Pancreas (tissue), 10 donors: ENCODE results near the gene BMPR2. TPM values are rescaled to one million over a fixed set of nuclear protein-coding genes. Genes with fewer than 3 reads are reported as not detected.

Experiments used
- ATAC-seq, 4 donors: fragments of 200-7000 bp; cut with Tn5 transposase; one replicate each; pipeline versions ENCODE4 v1.8.0 to v1.9.1; 2020; ENCODE audit warnings: mild to moderate bottlenecking in 4 of 4, moderate library complexity in 4 of 4
- DNase-seq, 6 donors: peaks; one replicate each; pipeline ENCODE4 v3.0.0-alpha.2; 2020
- FAIRE-seq: peaks from 2 replicates; lab custom pipeline; 2012; peaks lifted over from hg19 to GRCh38; lab: Jason Lieb, UNC
- H3K27ac ChIP-seq, 4 donors: fragments of 200-600 bp; sonication (generic); 1 replicate in 3 of 4; 2 replicates in 1 of 4; pipeline versions ENCODE4 v1.5.0 to v1.8.0; 2020
- H3K27me3 ChIP-seq, 4 donors: fragments of 200-600 bp; one replicate each; pipeline ENCODE4 v1.8.0; 2021
- H3K36me3 ChIP-seq, 3 donors: fragments of 200-600 bp; sonication (generic) in 1 of 3; one replicate each; pipeline versions ENCODE4 v1.5.0 to v1.8.0; 2020 to 2021
- H3K4me1 ChIP-seq, 3 donors: fragments of 200-600 bp; one replicate each; pipeline ENCODE4 v1.8.0; 2021
- H3K4me3 ChIP-seq, 4 donors: fragments of 200-600 bp; sonication (generic) in 2 of 4; one replicate each; pipeline versions ENCODE4 v1.5.0 to v1.8.0; 2020 to 2021
- H3K9me3 ChIP-seq, 4 donors: fragments of 200-600 bp; one replicate each; pipeline ENCODE4 v1.8.0; 2021
- CTCF ChIP-seq, 4 donors: fragments of 200-600 bp; sonication (generic) in 3 of 4; IDR thresholded peaks; one replicate each; pipeline versions ENCODE4 v1.5.0 to v1.8.0; 2021; ENCODE audit warnings: antibody characterized with exemption in 4 of 4
- WGBS, 2 donors: extraction: QIAGEN DNeasy Blood & Tissue Kit; methylation state at CpG; one replicate each; pipeline ENCODE4 v1.1.7; 2013; 5-methylcytosine and 5-hydroxymethylcytosine counted together
- intact Hi-C, 3 donors: fragments of 100-400 bp; cut with DNase I; formaldehyde crosslinking; loops; one replicate each; pipeline versions ENCODE4 v1.11.1 to v1.14.2; 2022
- polyA plus RNA-seq, 2 donors: library from polyadenylated mRNA; stranded (reverse); fragments of 200-250 nt; gene quantifications; one replicate each; pipeline ENCODE4 v1.2.3, GENCODE V29; 2013
- total RNA-seq, 6 donors: library from RNA; stranded (reverse); fragmentation: NEBNext Ultra II Directional in 4 of 6; extraction: Animal tissue kit (Norgen Biotek cat#: 25700) in 4 of 6; gene quantifications; one replicate each; pipeline versions ENCODE4 v1.2.1 to v1.2.4, GENCODE V29; 2021 to 2023
- donor health status: healthy with polysubstance abuse.
- donor health status: DM: no; HTN: no; CAD: no; lungs with moderate emphysema.
- donor health status: DM: no; HTN: no; CAD: no.
- donor health status: control.
- donor health status: control.
- donor health status: Bipolar disorder and iron deficiency.
- donor health status: DM: yes; HTN: yes; CAD: no.
- donor health status: DM: no; HTN: no; CAD: no.
- donor health status: DM: no; HTN: no; CAD: no.
- donor health status: DM: yes; HTN: yes; CAD: no.

The BMPR2 gene
- total and polyA plus RNA-seq, 8 donors: 2.5 to 30.8 (median 11.4) TPM

GRCh38 chr2:202592566-202592965 lies 216.4 kb downstream of the BMPR2 start:
- intact Hi-C loops: no loop called here
- FAIRE-seq (no peak), DNase-seq (no peak), ATAC-seq (no peak)
- H3K4me1 ChIP-seq: peaks cover 0 to 6% (median 5%) of the 10 kb centered on the region in 3 donors
- H3K4me3 ChIP-seq: no peak overlapping the region
- H3K27ac ChIP-seq: no peak overlapping the region
- no peaks in the 10 kb centered on the region for H3K27me3 ChIP-seq
- H3K9me3 ChIP-seq: no peaks in the 10 kb centered on the region
- no peaks in the 10 kb centered on the region for H3K36me3 ChIP-seq
- no peak for TF ChIP-seq CTCF (IDR thresholded peaks at IDR 0.05)
- WGBS, 2 donors: 81 to 83% methylated on average over 2 of the region's 2 CpGs

GRCh38 chr2:202599105-202599504 lies 223.0 kb downstream of the BMPR2 start:
- H3K4me3 ChIP-seq: no peak overlapping the region
- FAIRE-seq (no peak), ATAC-seq (no peak), DNase-seq (no peak)
- H3K27me3 ChIP-seq: no peaks in the 10 kb centered on the region
- H3K27ac ChIP-seq: no peak overlapping the region
- no peaks in the 10 kb centered on the region for H3K36me3 ChIP-seq
- WGBS, 2 donors: 98 to 99% methylated on average over 2 of the region's 2 CpGs
- TF ChIP-seq CTCF (IDR thresholded peaks at IDR 0.05): no peak
- H3K4me1 ChIP-seq: no peaks in the 10 kb centered on the region
- intact Hi-C loops: no loop called here
- no peaks in the 10 kb centered on the region for H3K9me3 ChIP-seq

GRCh38 chr2:202599911-202600310 lies 223.8 kb downstream of the BMPR2 start:
- DNase-seq: no peak
- no peaks in the 10 kb centered on the region for H3K36me3 ChIP-seq
- intact Hi-C loops: no loop called here
- no peaks in the 10 kb centered on the region for H3K4me1 ChIP-seq
- H3K27me3 ChIP-seq: no peaks in the 10 kb centered on the region
- FAIRE-seq: no peak
- no peaks in the 10 kb centered on the region for H3K9me3 ChIP-seq
- WGBS, 2 donors: 51 to 57% methylated on average over 4 of the region's 4 CpGs
- no peak overlapping the region for H3K27ac ChIP-seq
- no peak for ATAC-seq
- no peak for TF ChIP-seq CTCF (IDR thresholded peaks at IDR 0.05)
- no peak overlapping the region for H3K4me3 ChIP-seq

GRCh38 chr2:202604699-202605098 lies 228.6 kb downstream of the BMPR2 start:
- WGBS, 2 donors: 85 to 91% methylated on average over 4 of the region's 4 CpGs

More at GRCh38 chr2:202604699-202605098, 228.6 kb downstream of the BMPR2 start:
- ATAC-seq (no peak), DNase-seq (no peak), FAIRE-seq (no peak)
- intact Hi-C loops: no loop called here
- Histone ChIP-seq H3K27me3 (no peaks in the 10 kb centered on the region), H3K36me3 (no peaks in the 10 kb centered on the region), H3K9me3 (no peaks in the 10 kb centered on the region), H3K4me3 (no peak overlapping the region), H3K4me1 (no peaks in the 10 kb centered on the region), H3K27ac (no peak overlapping the region)
- TF ChIP-seq CTCF (IDR thresholded peaks at IDR 0.05): no peak
